Urinary bladder (tissue), 4 donors: ENCODE results near the gene TMEM242. TPM values are rescaled to one million over a fixed set of nuclear protein-coding genes. Genes with fewer than 3 reads are reported as not detected.

Source experiments
- DNase-seq: peaks from one replicate; pipeline ENCODE4 v3.0.0-alpha.2; 2015; ENCODE audit errors: extremely low spot score
- H3K27ac ChIP-seq: one replicate; pipeline ENCODE4 v1.5.1; 2013; ENCODE audit warnings: low read depth, mild to moderate bottlenecking, moderate library complexity
- H3K36me3 ChIP-seq: one replicate; pipeline ENCODE4 v1.6.1; 2013; ENCODE audit warnings: mild to moderate bottlenecking, moderate library complexity; ENCODE audit not compliant: insufficient read depth
- H3K4me1 ChIP-seq: one replicate; pipeline ENCODE4 v1.6.1; 2013; ENCODE audit warnings: mild to moderate bottlenecking, moderate library complexity; ENCODE audit not compliant: insufficient read depth
- H3K4me3 ChIP-seq: one replicate; pipeline ENCODE4 v1.5.1; 2013; ENCODE audit warnings: low read depth, low read length
- WGBS: extraction: QIAGEN DNeasy Blood & Tissue Kit; methylation state at CpG from one replicate; pipeline ENCODE4 v1.1.7; 2013; 5-methylcytosine and 5-hydroxymethylcytosine counted together
- polyA plus RNA-seq: library from polyadenylated mRNA; stranded (reverse); fragments of 200-250 nt; gene quantifications from one replicate; pipeline ENCODE4 v1.2.3, GENCODE V29; 2013
- total RNA-seq: library from RNA; depleted of rRNA; stranded (reverse); fragments of >200 nt; gene quantifications from one replicate; pipeline ENCODE4 v1.2.3, GENCODE V29; 2014
- donor health status: healthy with polysubstance abuse.
- donor health status: healthy.

Gene TMEM242
- total and polyA plus RNA-seq, 2 donors, result 9.6 to 12.1 TPM

- DNase-seq, result no peak
- Histone ChIP-seq H3K36me3 (no peaks in the 10 kb centered on the region), H3K4me3 (no peak overlapping the region), H3K27ac (no peak overlapping the region), H3K4me1 (no peaks in the 10 kb centered on the region)
- 58% methylated on average over 6 of the region's 6 CpGs for WGBS
Observed at GRCh38 chr6:157268835-157269234, 54.5 kb downstream of the TMEM242 start.

- no peaks in the 10 kb centered on the region for H3K4me1 ChIP-seq
- WGBS, result 96% methylated on average over 6 of the region's 6 CpGs
Observed at GRCh38 chr6:157268396-157268795, 54.9 kb downstream of the TMEM242 start.

GRCh38 chr6:157267654-157268053, 55.7 kb downstream of the TMEM242 start:
- Histone ChIP-seq H3K36me3 (no peaks in the 10 kb centered on the region), H3K27ac (no peak overlapping the region), H3K4me3 (no peak overlapping the region), H3K4me1 (no peaks in the 10 kb centered on the region)
- 94% methylated on average over 7 of the region's 7 CpGs for WGBS
- no peak for DNase-seq

More at GRCh38 chr6:157268396-157268795, 54.9 kb downstream of the TMEM242 start:
- Histone ChIP-seq H3K27ac (no peak overlapping the region), H3K36me3 (no peaks in the 10 kb centered on the region), H3K4me3 (no peak overlapping the region)
- DNase-seq, result no peak

DNA sequence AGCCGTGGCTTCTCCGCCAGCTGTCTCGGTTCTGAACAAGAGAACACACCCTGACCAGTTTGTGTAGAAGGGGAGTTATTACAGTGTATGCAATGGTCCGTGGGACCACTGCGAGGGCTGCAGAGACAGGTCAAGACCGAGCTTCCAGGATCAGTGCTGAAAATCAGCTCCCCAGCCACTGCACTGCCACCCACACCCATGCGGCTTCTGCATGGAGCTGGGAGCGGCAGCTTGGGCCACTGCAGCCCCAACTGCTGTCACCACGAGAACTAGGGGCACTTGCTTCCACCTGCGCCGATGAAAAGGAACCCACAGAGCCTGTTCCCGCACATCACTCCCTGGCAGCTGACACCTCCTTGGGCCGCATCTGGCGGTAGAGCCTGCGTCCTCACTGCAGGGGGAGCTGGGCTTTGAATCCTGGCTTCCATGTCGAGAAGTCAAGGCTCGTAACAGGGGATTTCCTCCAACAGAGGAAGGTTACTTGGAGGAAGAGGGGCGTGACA, 56.2 kb downstream of the TMEM242 start:
- no peaks in the 10 kb centered on the region for H3K4me1 ChIP-seq
- H3K27ac ChIP-seq, result no peak overlapping the region
- H3K36me3 ChIP-seq, result no peaks in the 10 kb centered on the region
- H3K4me3 ChIP-seq, result no peak overlapping the region
- DNase-seq, result no peak
- 90% methylated on average over 18 of the region's 18 CpGs for WGBS

DNA sequence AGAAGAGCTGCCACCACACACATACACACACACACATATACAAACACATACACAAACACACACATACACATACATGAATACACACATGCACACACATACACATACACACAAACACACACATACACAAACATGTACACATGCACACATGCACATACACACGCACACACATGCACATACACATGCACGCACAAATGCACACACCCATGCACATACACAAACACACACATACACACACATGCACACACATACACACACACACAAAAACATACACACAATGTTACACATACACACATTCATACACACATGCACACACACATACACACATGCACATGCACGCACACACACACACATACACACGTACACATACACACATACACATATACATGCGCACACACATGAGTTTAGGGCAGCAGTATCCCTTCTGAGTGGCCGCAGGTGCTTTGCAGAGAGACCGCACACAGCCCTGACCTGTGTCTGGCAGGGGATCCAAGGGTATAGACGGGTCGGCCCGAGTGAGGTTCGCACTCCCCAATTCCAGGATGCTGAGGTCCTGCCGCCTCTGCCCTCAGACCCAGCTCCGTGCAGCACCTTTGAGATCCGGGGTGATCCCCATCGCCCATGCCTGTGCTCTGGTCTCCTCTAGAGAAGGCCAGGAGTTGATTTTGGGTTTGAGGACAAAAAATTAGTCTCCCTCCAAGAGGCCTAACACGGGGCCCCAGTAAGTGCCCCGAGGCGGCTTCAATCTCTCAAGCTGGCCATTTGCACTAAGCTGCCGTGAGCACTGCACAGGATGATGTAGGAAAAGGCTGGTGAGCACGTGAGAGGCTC, 56.8 kb downstream of the TMEM242 start:
- no peaks in the 10 kb centered on the region for H3K4me1 ChIP-seq
- 92% methylated on average over 20 of the region's 20 CpGs for WGBS
- DNase-seq, result no peak
- H3K36me3 ChIP-seq, result no peaks in the 10 kb centered on the region
- no peak overlapping the region for H3K27ac ChIP-seq
- H3K4me3 ChIP-seq, result no peak overlapping the region

- Histone ChIP-seq H3K27ac (no peak overlapping the region), H3K36me3 (no peaks in the 10 kb centered on the region), H3K4me1 (no peaks in the 10 kb centered on the region), H3K4me3 (no peak overlapping the region)
- DNase-seq, result no peak
- 94% methylated on average over 6 of the region's 6 CpGs for WGBS
Observed at GRCh38 chr6:157265635-157266034, 57.7 kb downstream of the TMEM242 start.

DNA sequence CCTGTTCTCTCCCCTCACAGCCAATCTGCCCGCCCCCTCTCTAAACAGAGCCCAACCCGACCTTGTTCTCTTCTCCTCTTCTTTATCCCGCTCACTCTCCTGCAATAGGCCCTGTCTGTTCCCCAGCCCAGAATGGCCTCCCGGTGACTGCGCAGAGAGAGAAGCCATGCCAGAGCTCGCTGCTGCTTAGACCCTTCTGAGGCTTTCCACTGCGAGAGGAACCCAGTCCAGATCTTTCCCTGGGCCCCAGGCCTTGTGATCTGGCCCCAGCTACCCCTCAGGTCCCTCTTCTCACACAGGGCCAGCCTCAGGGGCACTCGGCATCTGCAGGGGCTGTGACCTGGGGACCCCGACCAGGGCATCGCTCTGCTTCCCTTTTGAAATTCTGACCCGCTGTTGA, 58.1 kb downstream of the TMEM242 start:
- no peak for DNase-seq
- no peaks in the 10 kb centered on the region for H3K4me1 ChIP-seq
- H3K27ac ChIP-seq, result no peak overlapping the region
- H3K4me3 ChIP-seq, result no peak overlapping the region
- WGBS, result 96% methylated on average over 11 of the region's 11 CpGs
- H3K36me3 ChIP-seq, result no peaks in the 10 kb centered on the region

DNA sequence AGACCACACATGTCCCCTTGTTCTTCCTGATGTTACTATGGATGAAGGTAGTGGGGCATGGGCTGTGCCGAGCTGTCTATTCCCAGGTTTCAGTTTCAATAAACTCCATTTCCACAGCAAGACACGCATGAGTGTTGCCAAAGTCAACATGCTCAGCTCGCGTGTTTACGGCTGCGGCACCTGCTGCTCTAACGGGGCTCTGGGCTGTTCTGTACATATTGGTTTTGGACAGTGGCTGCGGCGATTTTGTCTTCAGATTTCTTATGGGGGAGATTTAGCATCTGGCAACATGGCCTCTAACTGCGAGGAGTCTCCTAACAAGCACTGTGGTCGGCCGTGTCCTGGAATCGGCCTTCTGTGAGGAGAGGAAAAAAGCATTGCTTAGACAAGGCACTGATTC, 58.6 kb downstream of the TMEM242 start:
- Histone ChIP-seq H3K4me1 (no peaks in the 10 kb centered on the region), H3K27ac (no peak overlapping the region), H3K36me3 (no peaks in the 10 kb centered on the region), H3K4me3 (no peak overlapping the region)
- DNase-seq, result no peak
- 93% methylated on average over 13 of the region's 13 CpGs for WGBS

- Histone ChIP-seq H3K4me3 (no peak overlapping the region), H3K36me3 (no peaks in the 10 kb centered on the region), H3K4me1 (no peaks in the 10 kb centered on the region), H3K27ac (no peak overlapping the region)
- no peak for DNase-seq
- 81% methylated on average over 3 of the region's 3 CpGs for WGBS
Observed at GRCh38 chr6:157263881-157264397, 59.4 kb downstream of the TMEM242 start.

GRCh38 chr6:157263146-157263545, 60.2 kb downstream of the TMEM242 start:
- no peak overlapping the region for H3K27ac ChIP-seq
- DNase-seq, result no peak
- H3K36me3 ChIP-seq, result no peaks in the 10 kb centered on the region
- H3K4me1 ChIP-seq, result no peaks in the 10 kb centered on the region
- no peak overlapping the region for H3K4me3 ChIP-seq
- 83% methylated on average over 5 of the region's 5 CpGs for WGBS

DNA sequence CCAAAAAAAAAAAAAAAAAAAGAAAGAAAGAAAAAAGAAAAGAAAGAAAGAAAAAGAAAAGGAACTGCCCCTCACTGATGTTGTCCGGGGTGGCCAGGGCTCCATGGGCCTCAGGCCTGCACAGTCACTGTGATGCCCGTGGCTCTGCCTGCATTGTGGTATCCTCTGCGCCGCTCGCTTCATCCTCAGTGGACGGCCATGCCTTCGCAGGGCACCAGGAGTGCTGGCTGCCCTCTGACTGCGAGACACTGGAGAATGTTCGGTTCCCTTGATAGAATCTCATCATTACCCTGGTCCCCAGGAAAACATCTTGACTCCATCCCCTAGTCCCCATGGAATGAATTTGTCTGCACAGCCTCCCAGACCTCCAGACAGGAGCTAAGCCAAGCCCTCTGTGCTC, 61.7 kb downstream of the TMEM242 start:
- no peaks in the 10 kb centered on the region for H3K36me3 ChIP-seq
- H3K4me1 ChIP-seq, result no peaks in the 10 kb centered on the region
- no peak for DNase-seq
- H3K27ac ChIP-seq, result no peak overlapping the region
- no peak overlapping the region for H3K4me3 ChIP-seq
- 87% methylated on average over 9 of the region's 9 CpGs for WGBS

DNA sequence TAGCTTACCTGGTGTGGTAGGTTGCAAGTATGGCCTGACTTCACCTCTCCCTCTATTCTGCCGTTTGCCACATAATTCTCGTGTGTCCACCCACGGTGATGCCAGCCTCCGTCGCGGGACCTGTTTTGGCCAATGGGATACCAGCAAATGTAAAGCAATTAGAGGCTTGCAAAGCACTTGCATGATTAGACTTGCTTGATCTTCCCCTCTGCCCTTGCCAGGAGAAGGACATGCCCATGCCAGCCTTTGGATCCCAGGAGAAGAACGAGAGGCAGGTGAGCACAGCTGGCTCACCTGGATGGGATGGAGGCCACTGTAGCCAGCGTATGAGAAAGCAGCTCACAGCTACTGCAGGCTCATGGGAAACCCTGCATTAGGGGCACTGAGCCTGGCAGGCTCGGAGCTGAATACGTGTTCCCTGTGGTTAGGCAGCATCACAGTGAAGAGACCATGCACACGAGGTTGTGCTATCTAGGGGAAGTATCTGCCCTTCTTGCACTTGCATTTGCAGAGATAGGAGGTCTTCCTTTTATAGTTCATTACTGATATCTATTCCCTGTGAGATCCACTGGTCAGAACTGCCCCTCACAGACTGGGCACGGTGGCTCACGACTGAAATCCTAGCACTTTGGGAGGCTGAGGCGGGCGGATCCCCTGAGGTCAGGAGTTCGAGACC, 62.4 kb downstream of the TMEM242 start:
- no peak overlapping the region for H3K27ac ChIP-seq
- no peaks in the 10 kb centered on the region for H3K4me1 ChIP-seq
- no peaks in the 10 kb centered on the region for H3K36me3 ChIP-seq
- no peak overlapping the region for H3K4me3 ChIP-seq
- DNase-seq, result no peak
- 81% methylated on average over 16 of the region's 16 CpGs for WGBS

DNA sequence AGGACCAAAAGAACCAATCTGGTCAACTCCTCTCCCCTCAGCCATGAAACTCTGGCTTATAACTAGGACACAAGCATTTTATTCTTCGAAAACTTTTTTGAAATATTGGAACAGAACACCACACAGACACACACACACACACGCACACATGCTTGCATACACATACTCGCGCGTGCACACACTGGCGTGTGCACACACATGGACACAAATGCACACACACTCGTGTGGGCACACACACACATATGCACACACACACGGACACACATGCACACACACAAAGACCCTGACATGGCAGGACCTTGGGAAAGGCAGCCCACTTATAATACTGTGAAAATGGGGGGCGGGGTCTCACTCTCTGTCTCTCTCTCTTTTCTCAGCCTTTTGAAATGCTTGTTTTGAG, 63.9 kb downstream of the TMEM242 start:
- 94% methylated on average over 9 of the region's 9 CpGs for WGBS
- no peaks in the 10 kb centered on the region for H3K4me1 ChIP-seq
- no peak overlapping the region for H3K4me3 ChIP-seq
- H3K27ac ChIP-seq, result no peak overlapping the region
- H3K36me3 ChIP-seq, result no peaks in the 10 kb centered on the region
- DNase-seq, result no peak

- Histone ChIP-seq H3K27ac (no peak overlapping the region), H3K36me3 (no peaks in the 10 kb centered on the region), H3K4me1 (no peaks in the 10 kb centered on the region), H3K4me3 (no peak overlapping the region)
- WGBS, result 96% methylated on average over 11 of the region's 11 CpGs
- DNase-seq, result no peak
Observed at GRCh38 chr6:157258878-157259277, 64.4 kb downstream of the TMEM242 start.
